CD4-positive, alpha-beta T cell treated with Interleukin-4 for 4 hours (primary cell): ENCODE measurements around the gene IL22RA2.
A peak's percentile ranks its signal among the peaks of the same experiment; 100 is the strongest.
"Not testable (repeated sequence)": the region's sequence is repeated elsewhere in the genome, so short reads cannot be mapped to it uniquely, and the experiment has no call there.

Experiments used
- DNase-seq: peaks from one replicate; pipeline ENCODE4 v3.0.0-alpha.2; 2020

IL22RA2 gene

GRCh38 chr6:137173501-137173900 lies at the start of gene IL22RA2:
TSS of gene IL22RA2 (minus strand) at chr6:137173644. CDS start at chr6:137161749, 11,895 bp downstream.
- no peak for DNase-seq

- DNase-seq, result no peak
These were observed 48.9 kb upstream of the IL22RA2 start for GRCh38 chr6:137222381-137222780.

GRCh38 chr6:137219664-137220252 lies 46.3 kb upstream of the IL22RA2 start:
- DNase-seq, result no peak

GRCh38 chr6:137218917-137219663 lies 45.6 kb upstream of the IL22RA2 start, which contains the start of gene IFNGR1:
TSS of gene IFNGR1 (minus strand) at chr6:137219385. CDS start at chr6:137219327, 58 bp downstream.
- peak; percentile 91 for DNase-seq

GRCh38 chr6:137218473-137218916 lies 45.1 kb upstream of the IL22RA2 start:
- peak; percentile 67 for DNase-seq

- peak; percentile 22 for DNase-seq
These were observed 44.5 kb upstream of the IL22RA2 start for GRCh38 chr6:137217801-137218472.

GRCh38 chr6:137216875-137217553 lies 43.6 kb upstream of the IL22RA2 start:
- DNase-seq, result no peak

GRCh38 chr6:137216106-137216505 lies 42.7 kb upstream of the IL22RA2 start:
- no peak for DNase-seq

- not testable (repeated sequence) for DNase-seq
These were observed 42.2 kb upstream of the IL22RA2 start for GRCh38 chr6:137215630-137216029.

- no peak for DNase-seq
These were observed 41.5 kb upstream of the IL22RA2 start for GRCh38 chr6:137214931-137215330.

GRCh38 chr6:137213813-137214212 lies 40.4 kb upstream of the IL22RA2 start:
- DNase-seq, result no peak

- no peak for DNase-seq
These were observed 39.9 kb upstream of the IL22RA2 start for GRCh38 chr6:137213331-137213740.

GRCh38 chr6:137211910-137212309 lies 38.5 kb upstream of the IL22RA2 start:
- DNase-seq, result no peak

GRCh38 chr6:137210903-137211302 lies 37.5 kb upstream of the IL22RA2 start:
- DNase-seq, result no peak

- no peak for DNase-seq
These were observed 34.8 kb upstream of the IL22RA2 start for GRCh38 chr6:137208279-137208678.

GRCh38 chr6:137207457-137207856 lies 34.0 kb upstream of the IL22RA2 start:
- not testable (repeated sequence) for DNase-seq

- DNase-seq, result no peak
These were observed 33.1 kb upstream of the IL22RA2 start for GRCh38 chr6:137206577-137206976.

GRCh38 chr6:137203256-137203655 lies 29.8 kb upstream of the IL22RA2 start:
- no peak for DNase-seq

GRCh38 chr6:137202078-137202477 lies 28.6 kb upstream of the IL22RA2 start:
- no peak for DNase-seq

- DNase-seq, result no peak
These were observed 27.6 kb upstream of the IL22RA2 start for GRCh38 chr6:137201006-137201405.

- DNase-seq, result no peak
These were observed 26.8 kb upstream of the IL22RA2 start for GRCh38 chr6:137200288-137200687.

GRCh38 chr6:137197684-137198645 lies 24.5 kb upstream of the IL22RA2 start:
- DNase-seq, result no peak
